Skeletal muscle cell (primary cell): ENCODE data around the gene IQCN.
A peak's percentile ranks its signal among the peaks of the same experiment; 100 is the strongest.

Experiments
- DNase-seq: peaks from one replicate; pipeline ENCODE4 v3.0.0-alpha.2; 2010; ENCODE audit warnings: low read depth
- H3K4me3 ChIP-seq: 2 replicates; pipeline ENCODE4 v1.5.1; 2011; ENCODE audit warnings: low read depth, mild to moderate bottlenecking, control low read depth, low read length, moderate library complexity

The IQCN gene

GRCh38 chr19:18291019-18291524 is 16.8 kb upstream of the IQCN start:
- no peak for DNase-seq
- H3K4me3 ChIP-seq: peak overlapping the region; percentile 56

- DNase-seq: no peak
- H3K4me3 ChIP-seq: no peak overlapping the region
These were observed 16.2 kb upstream of the IQCN start for GRCh38 chr19:18290302-18291018.

- no peak overlapping the region for H3K4me3 ChIP-seq
- DNase-seq: no peak
These were observed 15.4 kb upstream of the IQCN start for GRCh38 chr19:18289471-18290301.

DNA sequence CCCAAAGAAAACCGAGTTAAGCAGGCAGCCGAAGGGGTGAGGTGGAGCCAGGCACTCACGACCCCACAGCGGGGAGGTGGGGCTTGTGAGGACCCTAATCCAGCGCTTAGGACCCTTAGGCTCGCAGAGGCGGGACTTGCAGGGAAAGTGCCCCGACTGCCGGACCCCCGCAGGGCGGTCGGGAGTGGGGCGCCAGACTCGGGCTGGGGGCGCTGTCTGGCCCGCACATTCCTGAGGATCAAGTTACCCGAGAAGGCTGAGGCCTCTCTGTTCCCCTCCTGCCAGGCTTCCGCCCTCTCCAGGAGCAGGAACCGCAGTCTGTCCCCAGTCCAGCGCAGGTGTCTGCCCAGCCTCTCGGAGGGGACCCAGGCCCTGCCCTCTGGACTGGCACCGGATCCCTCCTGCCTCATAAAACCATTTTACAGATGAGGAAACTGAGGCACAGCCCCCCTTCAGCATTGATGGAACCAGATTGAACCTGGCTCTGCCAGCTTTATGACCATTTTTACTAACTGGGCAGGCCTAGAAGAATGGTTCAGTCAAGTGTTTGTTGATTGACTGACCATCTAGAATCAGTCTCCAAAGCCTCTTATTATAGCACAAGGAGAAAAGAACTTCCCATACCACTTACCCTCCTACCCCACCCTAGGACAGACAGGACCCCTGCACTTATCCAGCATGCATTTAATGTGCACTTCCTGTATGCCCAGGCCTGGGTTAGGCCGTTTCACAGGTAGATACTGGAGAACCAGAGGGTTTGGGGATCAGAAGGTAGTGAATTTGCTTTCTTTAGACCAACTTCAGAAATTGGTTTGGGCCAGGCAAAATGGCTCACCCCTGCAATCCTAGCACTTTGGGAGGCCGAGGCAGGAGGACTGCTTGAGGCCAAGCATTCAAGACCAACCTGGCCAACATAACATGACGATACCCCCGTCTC is 13.9 kb upstream of the IQCN start:
- no peak for DNase-seq
- H3K4me3 ChIP-seq: no peak overlapping the region

- DNase-seq: no peak
- H3K4me3 ChIP-seq: no peak overlapping the region
These were observed 12.9 kb upstream of the IQCN start for GRCh38 chr19:18286973-18287635.

GRCh38 chr19:18284712-18285360 is 10.6 kb upstream of the IQCN start:
- H3K4me3 ChIP-seq: no peak overlapping the region
- no peak for DNase-seq

GRCh38 chr19:18283338-18283737 is 9.1 kb upstream of the IQCN start:
- no peak overlapping the region for H3K4me3 ChIP-seq
- DNase-seq: no peak

- no peak overlapping the region for H3K4me3 ChIP-seq
These were observed 8.5 kb upstream of the IQCN start for GRCh38 chr19:18282788-18283141.

GRCh38 chr19:18282021-18282787 is 8.0 kb upstream of the IQCN start:
- no peak for DNase-seq
- H3K4me3 ChIP-seq: peak overlapping the region; percentile 37

More at GRCh38 chr19:18282788-18283141, 8.5 kb upstream of the IQCN start:
- no peak for DNase-seq

DNA sequence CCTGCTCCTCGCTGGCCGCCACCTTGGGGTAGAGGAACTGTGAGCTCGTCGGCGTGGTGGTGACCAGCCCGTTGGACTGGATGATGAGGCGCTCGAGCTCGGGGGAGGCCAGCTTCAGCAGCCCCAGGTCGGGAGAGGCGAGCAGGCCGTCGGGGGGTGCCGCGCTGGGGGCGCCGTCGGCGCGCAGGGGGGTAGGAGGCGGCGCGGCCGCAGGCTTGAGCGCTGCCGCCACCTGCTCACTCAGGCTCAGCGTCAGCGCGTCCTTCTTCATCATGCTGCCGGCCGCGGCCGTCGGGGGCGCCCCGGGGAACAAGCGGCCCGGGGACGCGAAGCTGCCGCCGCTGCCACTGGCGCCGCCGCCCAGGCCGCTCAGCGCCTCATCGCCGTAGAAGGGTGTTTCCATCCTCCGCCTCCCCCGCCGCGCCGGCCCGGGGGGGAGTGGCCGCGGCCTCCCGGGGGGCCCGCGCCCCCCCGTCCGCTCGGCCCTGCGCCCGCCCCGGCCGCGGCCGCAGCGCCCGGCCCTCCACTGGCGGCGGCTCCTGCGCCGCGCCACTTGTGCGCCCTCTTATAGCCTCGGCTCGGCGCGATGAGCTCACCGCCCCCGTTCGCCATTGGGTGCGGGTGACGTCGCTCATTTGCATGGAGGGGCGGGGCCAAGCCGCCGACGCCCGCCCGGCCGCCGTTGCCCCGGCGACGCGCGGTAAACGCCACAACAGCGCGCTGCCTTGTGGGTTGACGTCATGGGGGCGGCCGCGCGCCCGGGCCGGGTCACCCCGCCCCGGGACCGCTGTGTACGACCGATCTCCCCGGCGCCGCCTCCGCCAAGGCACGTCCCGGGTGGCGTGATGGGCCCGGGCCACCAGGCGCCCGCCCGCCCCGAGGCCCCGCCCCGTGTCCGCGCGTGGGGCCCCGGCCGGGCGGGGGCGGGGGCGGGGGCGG is 7.1 kb upstream of the IQCN start, which contains the start of gene JUND:
TSS of gene JUND (minus strand) at position 541 of the 939 bp plus-strand sequence. CDS start at position 403, 138 bp downstream.
- peak; percentile 95 for DNase-seq
- peak within 1 kb of the TSS; percentile 84 for H3K4me3 ChIP-seq

- DNase-seq: no peak
- peak overlapping the region; percentile 84 for H3K4me3 ChIP-seq
These were observed 6.2 kb upstream of the IQCN start for GRCh38 chr19:18280247-18281081.

- DNase-seq: peak; percentile 85
- H3K4me3 ChIP-seq: peak overlapping the region; percentile 84
These were observed 5.4 kb upstream of the IQCN start for GRCh38 chr19:18279516-18280246.

DNA sequence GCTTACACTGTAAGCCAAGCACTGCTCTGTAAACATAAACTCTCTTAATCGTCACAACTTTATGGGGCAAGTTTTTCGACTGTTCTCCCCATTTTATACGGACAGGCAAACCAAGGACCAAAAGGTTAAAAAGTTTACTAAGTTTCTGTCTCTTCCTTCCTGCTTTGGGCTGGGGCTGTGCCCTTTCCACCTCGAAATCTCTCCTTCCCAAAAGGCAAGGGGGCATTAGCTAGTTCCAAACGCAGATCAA is 4.9 kb upstream of the IQCN start:
- DNase-seq: no peak

GRCh38 chr19:18278521-18279265 is 4.4 kb upstream of the IQCN start:
- peak overlapping the region; percentile 84 for H3K4me3 ChIP-seq
- DNase-seq: no peak

More for the DNA sequence above, 4.9 kb upstream of the IQCN start:
- H3K4me3 ChIP-seq: peak overlapping the region; percentile 84
